HG02642 (cell line): ENCODE data around the gene CASP8.

Experiments used
- ATAC-seq: cut with Tn5 transposase; IDR thresholded peaks from one replicate; pipeline ENCODE4 v1.9.1; 2021; ENCODE audit warnings: mild to moderate bottlenecking; ENCODE audit not compliant: unreplicated experiment, poor library complexity

The CASP8 gene

DNA sequence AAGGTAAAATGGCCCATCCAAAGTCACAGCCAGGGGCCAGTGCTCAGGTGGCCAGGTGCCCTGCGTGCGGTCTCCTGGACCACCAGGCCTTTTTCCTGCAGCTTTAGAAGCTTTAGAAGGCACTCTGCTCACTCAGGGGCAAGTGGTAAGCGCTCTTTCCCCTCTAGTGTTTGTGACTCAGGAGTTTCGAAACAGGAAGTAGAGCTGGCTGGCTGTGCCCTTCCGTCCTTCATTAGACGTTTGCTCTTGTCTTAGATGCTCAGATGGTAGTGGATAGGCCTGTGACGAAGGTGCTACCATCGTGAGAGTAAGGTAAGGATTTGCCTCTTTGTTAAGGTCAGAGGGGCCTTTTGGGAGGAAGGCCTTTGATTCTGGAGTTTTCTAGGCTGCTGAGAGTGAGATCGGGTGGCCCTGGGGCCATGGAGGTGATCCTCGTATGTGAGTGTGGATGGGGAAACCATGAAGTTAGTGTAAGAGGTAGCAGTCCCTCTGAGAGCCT lies at the start of gene CASP8:
Gene CASP8 (plus strand): TSS at position 235 of the 499 bp plus-strand sequence. CDS start 5,951 bp downstream, outside the sequence.
- ATAC-seq = peak; percentile 36

DNA sequence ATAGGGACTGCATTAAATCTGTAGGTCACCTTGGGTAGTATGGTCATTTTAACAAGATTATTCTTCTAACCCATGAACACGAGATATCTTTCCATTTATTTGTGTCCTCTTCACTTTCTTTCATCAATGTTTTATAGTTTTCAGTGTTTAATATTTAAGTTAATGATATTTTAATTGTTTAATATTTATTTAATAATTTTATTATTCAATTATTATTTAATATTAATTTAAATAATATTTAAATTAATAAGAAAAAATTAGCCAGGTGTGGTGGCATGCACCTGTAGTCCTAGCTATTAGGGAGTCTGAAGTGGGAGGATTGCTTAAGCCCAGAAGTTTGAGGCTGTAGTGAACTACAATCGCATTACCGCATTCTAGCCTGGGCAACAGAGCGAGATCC lies 44.4 kb upstream of the CASP8 start:
- no peak for ATAC-seq

DNA sequence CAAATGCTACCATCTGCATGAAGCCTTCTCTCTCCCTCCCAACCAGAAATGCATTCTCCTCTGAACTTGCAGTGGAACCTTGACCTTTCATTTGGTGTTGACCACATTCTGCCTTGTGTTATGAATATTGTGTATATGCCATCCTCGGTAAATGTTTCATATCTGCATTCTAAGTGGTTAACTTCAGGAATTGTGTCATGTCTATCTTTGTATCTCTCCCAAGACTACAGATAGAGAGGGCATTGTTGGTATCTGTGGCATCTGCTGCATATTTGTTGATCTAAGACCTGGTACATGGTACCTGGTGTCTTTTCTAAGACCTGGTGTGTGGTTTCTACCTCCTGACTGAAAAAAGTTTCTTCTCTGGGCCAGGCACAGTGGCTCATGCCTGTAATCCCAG lies 43.4 kb upstream of the CASP8 start:
- no peak for ATAC-seq

DNA sequence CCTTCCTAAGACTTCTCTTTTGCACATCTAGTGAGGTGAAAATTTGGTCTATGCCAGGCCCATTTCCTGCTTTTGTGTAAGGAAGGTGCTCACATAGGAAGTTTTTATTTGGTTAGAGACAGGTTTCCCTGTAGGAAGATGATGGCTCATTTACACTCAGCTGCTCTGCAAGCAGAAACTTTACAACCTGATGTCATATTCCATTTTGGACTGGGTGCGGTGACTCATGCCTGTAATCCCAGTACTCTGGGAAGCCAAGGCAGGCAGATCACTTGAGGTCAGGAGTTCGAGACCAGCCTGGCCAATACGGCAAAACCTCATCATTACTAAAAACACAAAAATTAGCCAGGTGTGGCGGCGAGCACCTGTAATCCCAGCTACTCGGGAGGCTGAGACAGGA lies 41.6 kb upstream of the CASP8 start:
- ATAC-seq = no peak

DNA sequence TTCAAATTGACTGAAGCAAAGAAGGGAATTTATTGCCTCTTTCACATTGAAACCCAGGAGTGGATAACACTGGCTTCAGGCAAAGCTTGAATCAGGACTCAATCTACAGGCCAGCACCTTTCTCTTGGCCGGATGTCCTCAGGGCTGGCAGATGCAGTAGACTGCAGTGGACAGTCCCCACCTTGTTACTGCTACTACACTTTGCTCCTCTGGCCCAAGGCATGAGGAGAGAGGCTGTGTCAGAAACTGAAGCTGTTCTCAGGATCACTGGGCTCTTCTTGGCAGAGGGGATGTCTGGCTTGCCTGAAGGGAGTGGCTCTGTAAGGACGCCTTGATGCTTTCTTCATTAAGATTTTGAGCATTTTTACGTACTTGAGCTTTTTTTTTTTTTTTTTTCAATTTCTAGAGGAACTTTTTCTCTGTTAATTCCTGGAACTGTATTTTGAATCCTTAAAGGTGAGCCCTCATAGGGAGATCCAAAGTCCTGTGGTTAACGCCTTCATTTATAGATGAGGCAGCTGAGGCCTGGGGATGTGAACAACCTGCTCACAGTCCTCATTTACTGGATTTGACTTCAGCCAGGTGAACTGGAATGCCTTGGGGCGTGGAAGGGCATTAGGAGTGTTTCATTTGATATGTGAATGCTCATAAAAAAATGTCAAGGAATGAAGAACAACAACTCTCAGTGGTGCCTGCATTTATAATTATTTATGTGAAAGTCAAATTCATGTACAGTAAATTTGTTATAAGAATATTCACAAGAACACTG lies 40.8 kb upstream of the CASP8 start:
- no peak for ATAC-seq

DNA sequence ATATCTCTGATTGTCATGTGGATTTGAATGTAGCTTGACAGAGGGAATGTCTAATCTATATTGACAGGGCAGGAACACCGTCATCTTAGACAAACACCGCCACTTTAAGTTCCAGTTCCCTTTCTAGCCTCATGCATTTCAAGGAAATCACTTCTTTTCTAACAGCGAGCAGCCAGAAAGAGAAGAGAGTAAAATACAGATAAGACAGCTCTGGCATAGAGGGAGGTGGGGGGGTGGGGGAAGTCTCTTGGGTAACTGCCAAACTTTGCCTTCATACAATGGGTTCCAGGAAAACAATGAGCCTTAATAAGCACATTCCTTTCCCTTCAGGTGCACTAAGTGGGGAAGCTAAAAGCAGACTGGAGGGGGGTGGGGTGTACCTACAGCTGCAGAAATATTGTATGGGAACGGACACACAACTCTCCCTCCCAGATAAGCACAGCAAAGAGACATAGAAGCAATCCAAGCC lies 40.2 kb upstream of the CASP8 start:
- ATAC-seq = no peak

DNA sequence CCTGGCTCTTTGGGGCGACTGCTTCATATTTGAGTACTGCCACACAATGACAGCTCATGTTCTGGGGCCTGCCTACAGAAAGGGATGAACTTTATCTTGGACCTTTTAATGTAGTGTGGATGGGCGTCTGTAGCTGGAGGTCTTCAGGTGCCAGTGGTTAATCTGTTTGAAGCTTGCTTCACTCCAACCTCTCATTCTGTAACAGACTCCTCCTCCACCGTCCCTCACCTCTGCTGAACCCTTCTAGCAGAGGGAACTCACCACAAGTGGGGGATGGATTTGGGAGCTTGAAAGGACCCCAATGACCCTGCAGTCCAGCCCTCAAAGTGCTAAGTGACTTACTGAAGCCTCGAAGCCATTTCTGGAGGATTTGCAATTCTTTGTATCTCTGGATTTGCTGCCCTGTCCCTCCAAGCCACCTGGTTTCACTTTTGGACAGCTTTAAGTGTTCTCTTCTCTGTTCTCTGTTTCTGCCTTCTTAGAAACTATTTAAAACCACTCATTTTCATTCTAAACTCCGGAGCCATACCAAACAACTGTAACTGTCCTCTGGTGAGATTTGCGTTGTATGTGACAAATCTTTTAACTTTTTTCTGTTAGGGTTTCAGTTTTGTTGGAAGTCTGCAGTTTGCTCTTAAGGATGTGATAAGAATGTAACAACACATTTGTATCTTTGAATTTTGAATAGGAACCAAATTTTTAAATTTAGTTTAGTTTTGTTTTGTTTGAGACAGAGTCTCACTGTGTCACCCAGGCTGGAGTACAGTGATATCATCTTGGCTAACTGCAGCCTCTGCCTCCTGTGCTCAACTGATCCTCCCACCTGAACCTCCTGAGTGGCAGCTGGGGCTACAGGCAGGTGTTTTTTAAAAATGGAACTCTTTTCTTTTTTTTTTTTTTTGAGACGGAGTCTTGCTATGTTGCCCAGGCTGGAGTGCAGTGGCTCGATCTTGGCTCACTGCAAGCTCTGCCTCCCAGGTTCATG lies 37.0 kb upstream of the CASP8 start:
- peak; percentile 89 for ATAC-seq

DNA sequence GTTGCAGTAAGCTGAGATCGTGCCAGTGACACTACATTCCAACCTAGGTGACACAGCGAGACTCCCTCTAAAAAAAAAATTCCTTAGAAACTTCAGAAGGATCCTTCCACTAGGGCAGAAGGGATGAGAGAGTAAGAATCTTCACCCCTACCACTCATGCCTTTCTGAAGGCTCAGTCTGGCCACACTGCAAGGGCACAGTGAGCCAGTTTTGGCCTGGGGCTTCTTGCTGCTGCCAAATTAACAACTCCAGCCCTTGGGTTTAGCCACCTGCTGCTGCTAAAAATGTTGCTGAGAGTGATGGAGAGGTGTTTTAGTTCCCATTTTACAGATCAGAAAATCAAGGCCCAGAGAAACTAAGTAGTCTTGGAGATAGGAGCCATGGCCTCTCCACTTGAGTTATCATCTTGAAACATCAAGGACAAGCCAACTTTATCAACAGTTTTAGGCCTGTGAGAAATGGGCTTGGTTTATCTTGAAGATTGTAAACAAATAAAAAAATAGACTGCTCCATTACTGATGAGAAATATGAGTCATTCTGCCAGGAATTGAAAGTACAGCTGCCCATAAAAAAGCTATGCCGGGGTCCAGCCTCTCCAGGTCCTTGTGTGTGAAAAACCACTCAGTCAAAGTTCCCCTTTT lies 31.9 kb upstream of the CASP8 start:
- ATAC-seq = no peak

DNA sequence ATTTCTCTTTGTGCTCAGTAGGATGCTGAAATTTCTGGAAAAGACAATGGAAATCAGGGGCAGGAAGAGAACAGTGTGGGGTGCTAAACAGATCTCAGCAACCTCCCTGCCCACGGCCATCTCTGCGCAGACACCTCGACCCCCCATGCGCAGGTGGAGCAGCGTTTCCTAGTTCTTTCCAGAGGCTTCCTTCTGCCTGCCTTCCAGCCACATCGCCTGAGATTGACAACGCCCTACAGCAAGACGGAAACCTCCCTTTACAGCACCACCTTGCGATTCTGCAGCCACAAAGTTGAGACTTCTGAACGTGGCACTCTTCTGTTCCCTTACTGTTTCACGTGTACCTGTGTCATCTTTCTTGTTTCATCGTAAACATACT lies 31.4 kb upstream of the CASP8 start:
- no peak for ATAC-seq

DNA sequence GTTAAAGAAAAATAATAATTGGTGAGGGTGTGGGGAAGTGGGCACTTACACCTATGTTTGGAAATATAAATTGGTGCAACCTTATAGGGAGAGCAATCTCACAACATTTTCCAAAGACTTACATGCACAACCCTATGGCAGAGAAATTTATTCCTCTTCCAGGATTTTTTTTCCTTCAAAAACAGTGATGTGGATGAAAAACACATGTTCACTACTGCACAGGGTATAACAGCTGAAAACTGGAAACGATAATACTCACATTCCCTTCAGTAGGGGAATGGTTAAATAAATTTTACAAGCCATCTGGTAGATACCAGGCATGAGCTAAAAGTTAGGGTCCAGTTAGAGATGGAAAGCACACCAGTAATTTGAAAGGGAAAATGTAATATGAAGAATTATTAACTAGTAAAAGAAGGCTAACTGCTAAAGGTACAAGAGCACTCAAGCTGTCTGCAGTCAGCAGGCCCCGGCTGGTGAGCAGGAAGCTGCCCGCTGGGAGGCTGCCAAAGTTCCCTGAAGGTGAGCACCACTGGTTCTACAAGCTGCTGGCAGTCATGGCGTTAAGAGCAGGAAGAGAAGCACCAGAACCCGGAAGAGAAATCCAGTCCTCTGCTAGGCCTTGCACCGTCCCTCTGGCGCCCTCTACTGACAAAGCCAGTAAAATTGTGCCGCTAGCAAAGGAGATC lies 28.4 kb upstream of the CASP8 start:
- peak; percentile 53 for ATAC-seq

DNA sequence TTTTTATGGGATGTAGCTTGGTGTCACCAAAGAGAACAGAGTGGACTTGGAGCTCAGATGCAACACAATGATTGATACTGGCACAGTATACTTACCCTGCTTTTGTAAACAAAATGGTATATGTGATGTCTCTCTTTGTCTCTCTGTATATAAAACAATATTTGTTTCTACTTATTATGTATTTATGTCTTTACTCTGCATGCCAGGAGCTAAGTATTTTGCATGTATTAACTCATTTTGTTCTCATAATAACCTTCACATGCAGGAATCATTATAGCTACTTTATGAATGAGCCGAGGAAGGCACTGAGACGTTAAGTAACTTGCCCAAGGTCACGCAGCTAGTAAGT lies 27.9 kb upstream of the CASP8 start:
- ATAC-seq = no peak

DNA sequence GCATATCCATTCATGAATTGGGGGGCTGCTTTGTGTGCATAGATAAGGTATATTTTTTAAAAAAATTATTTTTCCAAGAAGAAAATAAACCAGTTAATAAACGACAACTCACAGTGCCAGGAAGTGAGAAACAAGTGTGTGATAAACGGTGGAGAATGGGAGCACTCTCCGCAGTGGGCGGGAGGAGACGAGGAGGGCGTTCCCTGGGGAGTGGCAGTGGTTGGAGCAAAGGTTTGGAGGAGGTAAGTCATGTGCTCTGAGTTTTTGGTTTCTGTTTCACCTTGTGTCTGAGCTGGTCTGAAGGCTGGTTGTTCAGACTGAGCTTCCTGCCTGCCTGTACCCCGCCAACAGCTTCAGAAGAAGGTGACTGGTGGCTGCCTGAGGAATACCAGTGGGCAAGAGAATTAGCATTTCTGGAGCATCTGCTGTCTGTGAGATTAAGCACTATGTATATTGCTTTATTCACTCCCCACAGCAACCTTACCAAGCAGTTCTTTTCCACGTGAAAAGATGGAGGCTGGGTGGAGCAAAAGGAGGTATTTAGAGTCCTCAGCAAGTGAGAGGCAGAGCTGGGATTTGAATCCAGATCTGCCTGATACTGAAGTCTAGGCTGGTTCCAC lies 27.0 kb upstream of the CASP8 start:
- peak; percentile 94 for ATAC-seq

DNA sequence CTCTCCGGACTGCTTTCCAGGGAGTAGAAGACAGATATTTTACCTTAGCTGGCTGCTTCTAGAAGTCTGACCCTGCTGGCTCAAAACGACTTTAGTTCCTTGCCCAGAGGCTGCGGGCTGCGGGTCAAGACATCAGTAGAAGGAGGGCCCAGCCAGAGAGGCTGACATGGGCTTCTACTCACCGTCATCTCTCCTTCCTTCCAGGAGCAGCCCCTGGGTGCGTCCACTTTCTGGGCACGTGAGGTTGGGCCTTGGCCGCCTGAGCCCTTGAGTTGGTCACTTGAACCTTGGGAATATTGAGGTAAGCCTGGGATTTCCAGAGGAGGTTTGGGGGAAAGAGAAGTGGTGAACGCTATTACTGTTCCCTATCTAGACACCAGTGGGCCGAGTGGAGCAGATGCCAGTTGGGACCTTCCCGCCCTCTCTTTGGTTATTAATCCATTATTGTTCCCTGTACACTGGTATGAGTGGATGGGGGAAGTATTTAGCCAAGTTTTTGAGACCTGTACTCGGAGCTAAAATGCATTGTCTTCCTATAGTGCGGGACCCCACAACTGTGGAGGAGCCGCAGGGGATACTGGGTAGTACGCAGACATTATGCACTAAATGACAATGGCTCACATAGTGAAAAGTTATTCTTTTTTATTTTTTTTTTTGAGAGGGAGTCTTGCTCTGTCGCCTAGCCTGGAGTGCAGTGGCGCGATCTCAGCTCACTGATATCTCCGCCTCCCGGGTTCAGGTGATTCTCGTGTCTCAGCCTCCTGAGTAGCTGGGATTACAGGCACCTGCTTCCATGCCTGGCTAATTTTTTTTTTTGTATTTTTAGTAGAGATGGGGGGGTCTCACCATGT lies 26.3 kb upstream of the CASP8 start:
- peak; percentile 23 for ATAC-seq

DNA sequence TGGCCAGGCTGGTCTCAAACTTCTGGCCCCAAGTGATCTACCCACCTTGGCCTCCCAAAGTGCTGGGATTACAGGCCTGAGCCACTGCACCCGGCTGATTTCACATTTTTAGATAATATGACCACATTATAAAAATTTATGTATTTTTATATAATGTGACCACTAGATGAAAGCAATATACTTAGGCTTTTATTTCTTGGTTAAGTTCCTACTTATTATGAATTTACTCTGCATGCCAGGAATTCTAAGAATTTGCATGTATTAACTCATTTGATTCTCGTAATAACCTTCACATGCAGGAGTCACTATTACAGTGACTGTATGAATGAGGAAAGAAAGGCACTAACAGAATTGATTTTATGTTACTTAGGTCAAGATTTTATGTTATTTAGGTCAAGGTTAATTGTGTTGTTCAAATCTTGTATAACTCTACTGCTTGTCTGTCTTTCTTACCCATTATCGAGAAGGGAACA lies 25.6 kb upstream of the CASP8 start:
- no peak for ATAC-seq

DNA sequence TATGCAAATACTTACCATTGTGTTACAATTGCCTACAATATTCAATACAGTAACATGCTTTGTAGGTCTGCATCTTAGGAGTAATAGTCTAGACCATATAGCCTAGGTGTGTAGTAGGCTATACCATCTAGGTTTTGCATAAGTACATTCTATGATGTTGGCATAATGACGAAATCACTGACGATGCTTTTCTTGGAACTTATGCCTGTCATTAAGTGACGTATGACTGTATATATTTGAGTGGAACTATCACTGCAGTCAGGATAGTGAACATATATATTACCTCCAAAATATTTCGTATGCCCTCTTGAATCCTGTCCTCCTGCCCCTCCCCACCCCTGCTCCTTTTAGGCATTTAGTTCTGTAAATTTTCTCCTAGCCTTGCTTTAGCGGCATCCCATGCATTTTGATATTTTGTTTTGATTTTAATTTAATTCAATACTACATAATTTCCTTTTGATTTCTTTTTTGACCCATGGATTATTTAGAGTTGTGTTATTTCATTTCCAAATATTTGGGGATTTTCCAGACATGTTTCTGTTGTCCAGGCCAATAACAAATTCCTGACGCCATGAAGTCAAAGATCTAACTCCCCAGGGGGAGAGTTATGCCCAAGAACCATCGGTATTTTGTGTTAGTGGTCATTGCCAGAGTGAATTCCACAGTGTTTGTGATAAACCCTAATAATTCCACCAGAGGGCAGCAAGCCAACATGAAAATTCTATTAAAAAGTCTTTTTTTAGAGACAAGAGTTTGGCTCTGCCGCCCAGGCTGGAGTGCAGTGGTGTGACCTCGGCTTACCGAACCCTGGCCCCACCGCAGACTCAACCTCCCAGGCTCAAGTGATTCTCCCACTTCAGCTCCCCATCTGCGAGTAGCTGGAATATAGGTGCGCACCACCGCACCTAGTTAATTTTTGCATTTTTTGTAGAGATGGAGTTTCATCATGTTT lies 24.2 kb upstream of the CASP8 start:
- ATAC-seq = no peak

DNA sequence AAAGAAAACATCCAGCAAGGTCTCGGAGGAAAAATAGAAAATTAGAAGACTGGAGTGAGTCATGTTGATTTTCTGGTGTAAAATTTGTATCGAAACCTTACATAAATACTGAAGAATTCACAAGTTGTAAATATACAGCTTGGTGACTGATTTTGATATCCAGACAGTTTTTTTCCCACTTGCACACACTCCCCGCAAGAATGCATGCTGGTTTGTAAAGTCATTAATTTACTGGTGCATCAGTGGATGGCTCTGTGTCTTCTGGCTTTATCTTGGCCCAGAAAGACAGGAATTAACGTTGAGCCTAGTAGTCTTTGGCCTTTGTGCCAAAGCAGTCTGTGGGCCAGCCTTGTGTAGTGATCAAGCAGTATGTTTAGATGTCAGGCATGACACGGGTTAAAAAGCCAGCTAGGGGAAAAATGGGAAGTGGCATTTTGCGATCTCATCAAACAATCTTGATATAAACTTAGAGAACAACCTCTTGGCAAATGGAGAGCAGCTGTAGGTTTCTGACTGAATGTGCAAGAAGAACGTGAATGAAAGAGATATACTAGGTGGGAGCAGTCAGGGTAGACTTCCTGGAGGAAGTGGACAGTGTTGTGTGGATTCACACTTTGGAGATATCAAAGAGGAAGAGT lies 22.7 kb upstream of the CASP8 start:
- ATAC-seq = no peak
